HEK293 (cell line): ENCODE results near the gene CITED4.

Experiments used
- CTCF ChIA-PET: fragments of 350-600 bp; formaldehyde crosslinking; extraction: SDS; loops from one replicate; lab custom pipeline; 2021; ENCODE audit warnings: antibody characterized with exemption; lab: Yijun Ruan, JAX
- POLR2A ChIA-PET: fragments of 300-600 bp; formaldehyde crosslinking; extraction: SDS; loops from one replicate; lab custom pipeline; 2020; ENCODE audit warnings: antibody characterized with exemption, inconsistent platforms; lab: Yijun Ruan, JAX
- H3K27ac ChIP-seq: fragments of 200-500 bp; sonication (Bioruptor generic); 2 replicates; pipeline ENCODE4 v1.5.1; 2014; ENCODE audit warnings: low read depth, low read length, control low read depth, inconsistent platforms; ENCODE audit errors: extremely low read depth
- H3K36me3 ChIP-seq, 2 experiments: fragments of 200-500 bp in 1 of 2; sonication (Bioruptor generic) in 1 of 2; 1 replicate in 1 of 2; 2 replicates in 1 of 2; pipeline ENCODE4 v1.5.1; 2014 to 2017; ENCODE audit warnings: inconsistent platforms in 2 of 2, low read length in 2 of 2; ENCODE audit not compliant: control insufficient read depth in 2 of 2, insufficient read depth in 1 of 2
- H3K4me1 ChIP-seq: fragments of 200-500 bp; sonication (Bioruptor generic); 2 replicates; pipeline ENCODE4 v1.5.1; 2014; ENCODE audit warnings: mild to moderate bottlenecking, low read length, inconsistent platforms; ENCODE audit not compliant: control insufficient read depth, insufficient read depth
- H3K4me3 ChIP-seq: 2 replicates; pipeline ENCODE4 v1.5.1; 2011; ENCODE audit warnings: low read depth, mild to moderate bottlenecking, control low read depth, low read length, moderate library complexity
- H3K9me3 ChIP-seq: fragments of 200-500 bp; sonication (Bioruptor generic); 2 replicates; pipeline ENCODE4 v1.5.1; 2014; ENCODE audit warnings: low read depth, low read length, inconsistent platforms; ENCODE audit not compliant: control insufficient read depth, insufficient read depth
- ATF2 ChIP-seq: fragments of 450-650 bp; formaldehyde crosslinking; IDR thresholded peaks from 2 replicates; pipeline ENCODE4 v1.5.1; 2016; ENCODE audit warnings: missing biosample characterization, missing genetic modification characterization, low read depth
- BCL11A ChIP-seq: fragments of 450-650 bp; formaldehyde crosslinking; IDR thresholded peaks from 2 replicates; pipeline ENCODE4 v1.5.1; 2016; ENCODE audit warnings: low read depth, missing biosample characterization, missing genetic modification characterization
- EGR2 ChIP-seq: fragments of 450-650 bp; formaldehyde crosslinking; IDR thresholded peaks from 2 replicates; pipeline ENCODE4 v1.5.1; 2016; ENCODE audit warnings: low read depth, missing biosample characterization, missing genetic modification characterization
- KLF10 ChIP-seq: fragments of 450-650 bp; IDR thresholded peaks from 2 replicates; pipeline ENCODE4 v1.5.1; 2018; ENCODE audit warnings: missing biosample characterization, mild to moderate bottlenecking, missing genetic modification characterization
- KLF7 ChIP-seq: fragments of 450-650 bp; formaldehyde crosslinking; IDR thresholded peaks from 2 replicates; pipeline ENCODE4 v1.5.1; 2016; ENCODE audit warnings: missing biosample characterization, missing genetic modification characterization, borderline replicate concordance
- PRDM1 ChIP-seq: fragments of 450-650 bp; formaldehyde crosslinking; IDR thresholded peaks from 2 replicates; pipeline ENCODE4; 2016; ENCODE audit warnings: missing biosample characterization, missing genetic modification characterization
- SP2 ChIP-seq: fragments of 450-650 bp; formaldehyde crosslinking; IDR thresholded peaks from 2 replicates; pipeline ENCODE4 v1.5.1; 2016; ENCODE audit warnings: missing biosample characterization, missing genetic modification characterization
- SP7 ChIP-seq: fragments of 450-650 bp; formaldehyde crosslinking; IDR thresholded peaks from 2 replicates; pipeline ENCODE4 v1.5.1; 2016; ENCODE audit warnings: missing biosample characterization, missing genetic modification characterization
- ZBTB20 ChIP-seq: fragments of 450-650 bp; formaldehyde crosslinking; IDR thresholded peaks from 2 replicates; pipeline ENCODE4 v1.5.1; 2016; ENCODE audit warnings: missing biosample characterization, missing genetic modification characterization
- ZBTB21 ChIP-seq: fragments of 450-650 bp; formaldehyde crosslinking; IDR thresholded peaks from 2 replicates; pipeline ENCODE4 v1.5.1; 2017; ENCODE audit warnings: missing biosample characterization, missing genetic modification characterization
- ZBTB8A ChIP-seq: fragments of 450-650 bp; formaldehyde crosslinking; IDR thresholded peaks from 2 replicates; pipeline ENCODE4 v1.5.1; 2016; ENCODE audit warnings: missing biosample characterization, missing genetic modification characterization
- ZFP69B ChIP-seq: fragments of 450-650 bp; formaldehyde crosslinking; IDR thresholded peaks from 2 replicates; pipeline ENCODE4 v1.5.1; 2016; ENCODE audit warnings: missing biosample characterization, missing genetic modification characterization
- ZNF114 ChIP-seq: fragments of 450-650 bp; formaldehyde crosslinking; IDR thresholded peaks from 2 replicates; pipeline ENCODE4 v1.5.0; 2017; ENCODE audit warnings: missing biosample characterization, missing genetic modification characterization
- ZNF157 ChIP-seq: fragments of 450-650 bp; formaldehyde crosslinking; IDR thresholded peaks from 2 replicates; pipeline ENCODE4 v1.5.1; 2016; ENCODE audit warnings: missing biosample characterization, missing genetic modification characterization
- ZNF274 ChIP-seq, 2 experiments: fragments of 200-500 bp in 1 of 2; fragments of 450-650 bp in 1 of 2; sonication (Bioruptor generic) in 1 of 2; formaldehyde crosslinking in 1 of 2; IDR thresholded peaks; 2 replicates each; pipeline versions ENCODE4 v1.5.1 to v1.6.1; 2014 to 2016; ENCODE audit warnings: borderline replicate concordance in 1 of 2, inconsistent platforms in 1 of 2, low read length in 1 of 2, missing biosample characterization in 1 of 2, missing genetic modification characterization in 1 of 2
- ZNF280D ChIP-seq: fragments of 450-650 bp; formaldehyde crosslinking; IDR thresholded peaks from 2 replicates; pipeline ENCODE4 v1.5.1; 2016; ENCODE audit warnings: missing biosample characterization, missing genetic modification characterization
- ZNF350 ChIP-seq: fragments of 450-650 bp; formaldehyde crosslinking; IDR thresholded peaks from 2 replicates; pipeline ENCODE4 v1.5.0; 2017; ENCODE audit warnings: missing biosample characterization, mild to moderate bottlenecking, missing genetic modification characterization
- ZNF423 ChIP-seq: fragments of 450-650 bp; formaldehyde crosslinking; IDR thresholded peaks from 2 replicates; pipeline ENCODE4 v1.5.1; 2016; ENCODE audit warnings: missing biosample characterization, missing genetic modification characterization
- ZNF48 ChIP-seq: fragments of 450-650 bp; formaldehyde crosslinking; IDR thresholded peaks from 2 replicates; pipeline ENCODE4 v1.5.1; 2016; ENCODE audit warnings: missing biosample characterization, missing genetic modification characterization
- ZNF529 ChIP-seq: fragments of 450-650 bp; formaldehyde crosslinking; IDR thresholded peaks from 2 replicates; pipeline ENCODE4 v1.5.1; 2017; ENCODE audit warnings: missing genetic modification characterization, missing biosample characterization; ENCODE audit not compliant: insufficient replicate concordance
- ZNF548 ChIP-seq: fragments of 450-650 bp; formaldehyde crosslinking; IDR thresholded peaks from 2 replicates; pipeline ENCODE4 v1.5.1; 2016; ENCODE audit warnings: missing biosample characterization, missing genetic modification characterization
- ZNF610 ChIP-seq: fragments of 450-650 bp; formaldehyde crosslinking; IDR thresholded peaks from 2 replicates; pipeline ENCODE4 v1.5.1; 2016; ENCODE audit warnings: missing biosample characterization, missing genetic modification characterization, borderline replicate concordance
- ZNF776 ChIP-seq: fragments of 450-650 bp; formaldehyde crosslinking; IDR thresholded peaks from 2 replicates; pipeline ENCODE4 v1.5.0; 2017; ENCODE audit warnings: missing biosample characterization, missing genetic modification characterization, borderline replicate concordance
- ZNF837 ChIP-seq: fragments of 450-650 bp; formaldehyde crosslinking; IDR thresholded peaks from 2 replicates; pipeline ENCODE4 v1.5.1; 2016; ENCODE audit warnings: missing biosample characterization, missing genetic modification characterization
- ZSCAN23 ChIP-seq: fragments of 450-650 bp; formaldehyde crosslinking; IDR thresholded peaks from 2 replicates; pipeline ENCODE4 v1.5.1; 2016; ENCODE audit warnings: missing biosample characterization, missing genetic modification characterization
- TF ChIP-seq, protein P1 (sequence below): fragments of 450-650 bp; formaldehyde crosslinking; IDR thresholded peaks from 2 replicates; pipeline ENCODE4 v1.5.1; 2017; ENCODE audit warnings: missing biosample characterization, missing genetic modification characterization
- TF ChIP-seq, protein P2 (sequence below): fragments of 450-650 bp; formaldehyde crosslinking; IDR thresholded peaks from 2 replicates; pipeline ENCODE4 v1.5.1; 2017; ENCODE audit warnings: missing biosample characterization, missing genetic modification characterization
- TF ChIP-seq, protein P3 (sequence below): fragments of 450-650 bp; formaldehyde crosslinking; IDR thresholded peaks from 2 replicates; pipeline ENCODE4 v1.5.1; 2016; ENCODE audit warnings: missing biosample characterization, missing genetic modification characterization

Gene CITED4

DNA sequence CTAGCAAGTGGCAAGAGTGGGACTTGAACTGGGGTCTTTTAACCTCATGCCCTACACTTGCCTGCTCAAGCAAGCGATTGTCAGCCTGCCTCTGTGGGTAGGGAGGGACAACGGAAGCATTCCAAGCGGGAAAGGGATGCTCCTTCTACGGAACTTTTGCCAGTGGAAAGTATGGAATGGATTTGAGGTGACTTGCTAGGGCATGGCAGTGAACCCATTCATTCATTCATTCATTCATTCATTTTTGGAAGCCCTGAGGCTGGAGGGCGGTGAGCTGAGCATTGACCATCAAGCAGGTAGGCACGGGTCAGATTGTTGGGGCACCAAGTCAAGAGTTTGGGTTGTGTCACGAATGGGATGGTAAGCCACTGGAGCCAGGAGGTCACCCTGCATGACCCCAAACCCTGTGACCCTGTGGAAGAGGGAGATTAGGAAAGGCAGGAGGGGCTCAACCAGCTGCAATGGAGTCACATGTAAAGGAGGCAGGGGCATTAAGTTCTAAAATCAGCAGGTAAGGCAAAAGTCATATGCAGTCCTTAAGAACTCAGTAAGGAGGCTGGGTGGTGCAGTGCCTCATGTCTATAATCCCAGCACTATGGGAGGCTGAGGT, 11.8 kb upstream of the CITED4 start:
- H3K4me1 ChIP-seq: no peaks in the 10 kb centered on the region
- CTCF ChIA-PET: no interaction called here
- no peak overlapping the region for H3K27ac ChIP-seq
- no peaks in the 10 kb centered on the region for H3K36me3 ChIP-seq
- POLR2A ChIA-PET: no interaction called here
- H3K4me3 ChIP-seq: no peak overlapping the region
- no peaks in the 10 kb centered on the region for H3K9me3 ChIP-seq
- no peak for TF ChIP-seq ZNF274 (IDR thresholded peaks at IDR 0.05; ENCODE audit: low read length)
- TF ChIP-seq ZNF274 (tag by site-specific recombination; IDR thresholded peaks at IDR 0.05; ENCODE audit: borderline replicate concordance): no peak
- no peak for TF ChIP-seq ZNF548
- no peak for TF ChIP-seq EGR2 (tag by site-specific recombination)
- no peak for TF ChIP-seq ZNF114 (tag by site-specific recombination)
- TF ChIP-seq, protein P1, sequence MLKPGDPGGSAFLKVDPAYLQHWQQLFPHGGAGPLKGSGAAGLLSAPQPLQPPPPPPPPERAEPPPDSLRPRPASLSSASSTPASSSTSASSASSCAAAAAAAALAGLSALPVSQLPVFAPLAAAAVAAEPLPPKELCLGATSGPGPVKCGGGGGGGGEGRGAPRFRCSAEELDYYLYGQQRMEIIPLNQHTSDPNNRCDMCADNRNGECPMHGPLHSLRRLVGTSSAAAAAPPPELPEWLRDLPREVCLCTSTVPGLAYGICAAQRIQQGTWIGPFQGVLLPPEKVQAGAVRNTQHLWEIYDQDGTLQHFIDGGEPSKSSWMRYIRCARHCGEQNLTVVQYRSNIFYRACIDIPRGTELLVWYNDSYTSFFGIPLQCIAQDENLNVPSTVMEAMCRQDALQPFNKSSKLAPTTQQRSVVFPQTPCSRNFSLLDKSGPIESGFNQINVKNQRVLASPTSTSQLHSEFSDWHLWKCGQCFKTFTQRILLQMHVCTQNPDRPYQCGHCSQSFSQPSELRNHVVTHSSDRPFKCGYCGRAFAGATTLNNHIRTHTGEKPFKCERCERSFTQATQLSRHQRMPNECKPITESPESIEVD (tag by site-specific recombination): no peak
- TF ChIP-seq ATF2 (tag by site-specific recombination): no peak
- no peak for TF ChIP-seq ZFP69B (tag by site-specific recombination)
- TF ChIP-seq ZNF350 (tag by site-specific recombination): no peak
- no peak for TF ChIP-seq KLF10 (tag by site-specific recombination)
- TF ChIP-seq, protein P2, sequence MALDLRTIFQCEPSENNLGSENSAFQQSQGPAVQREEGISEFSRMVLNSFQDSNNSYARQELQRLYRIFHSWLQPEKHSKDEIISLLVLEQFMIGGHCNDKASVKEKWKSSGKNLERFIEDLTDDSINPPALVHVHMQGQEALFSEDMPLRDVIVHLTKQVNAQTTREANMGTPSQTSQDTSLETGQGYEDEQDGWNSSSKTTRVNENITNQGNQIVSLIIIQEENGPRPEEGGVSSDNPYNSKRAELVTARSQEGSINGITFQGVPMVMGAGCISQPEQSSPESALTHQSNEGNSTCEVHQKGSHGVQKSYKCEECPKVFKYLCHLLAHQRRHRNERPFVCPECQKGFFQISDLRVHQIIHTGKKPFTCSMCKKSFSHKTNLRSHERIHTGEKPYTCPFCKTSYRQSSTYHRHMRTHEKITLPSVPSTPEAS: no peak
- TF ChIP-seq ZBTB20: no peak
- TF ChIP-seq ZSCAN23 (tag by site-specific recombination): no peak
- TF ChIP-seq ZNF157 (tag by site-specific recombination): no peak
- no peak for TF ChIP-seq ZNF837 (tag by site-specific recombination)
- no peak for TF ChIP-seq SP2
- no peak for TF ChIP-seq ZNF776 (tag by site-specific recombination)
- no peak for TF ChIP-seq ZNF610 (tag by site-specific recombination)
- TF ChIP-seq BCL11A (tag by site-specific recombination): no peak
- TF ChIP-seq, all 188 proteins: peak for 0

DNA sequence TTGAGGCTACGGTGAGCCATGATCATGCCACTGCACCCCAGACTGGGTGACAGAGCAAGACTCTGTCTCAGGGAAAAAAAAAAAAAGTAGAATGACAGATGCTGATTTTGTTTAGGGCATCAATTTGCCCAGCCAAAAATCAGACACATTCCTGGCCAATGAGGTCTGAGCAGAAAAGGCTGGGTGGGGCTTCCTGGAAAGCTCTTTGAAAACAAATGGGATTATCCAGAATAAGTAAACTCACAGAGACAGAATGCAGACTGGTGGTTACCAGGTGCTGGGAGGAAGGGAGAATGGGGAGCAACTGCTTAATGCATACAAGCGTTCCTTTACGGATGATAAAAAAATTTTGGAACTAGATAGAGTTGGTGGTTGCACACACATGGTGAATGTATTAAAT, 10.1 kb upstream of the CITED4 start:
- Histone ChIP-seq H3K27ac (no peak overlapping the region), H3K36me3 (no peaks in the 10 kb centered on the region), H3K4me3 (no peak overlapping the region), H3K9me3 (no peaks in the 10 kb centered on the region), H3K4me1 (no peaks in the 10 kb centered on the region)
- ChIA-PET CTCF (interaction anchor here (0.6 to 3.8 kb wide), 4 partner anchors 23 to 107 kb away, joined by 3 to 17 read pairs (median 4); no protein-coding TSS in a partner anchor), POLR2A (interaction anchor here (1.2 kb wide), 1 partner anchor 10 kb away, joined by 4 read pairs; the partner anchor contains the start of gene CITED4)
- TF ChIP-seq SP7 (tag by site-specific recombination) (no peak), ZBTB21 (tag by site-specific recombination) (no peak), KLF7 (tag by site-specific recombination) (no peak), ZNF423 (tag by site-specific recombination) (no peak), ZNF529 (tag by site-specific recombination) (no peak), ZBTB8A (tag by site-specific recombination) (no peak), ZNF48 (tag by site-specific recombination) (no peak), ZNF280D (tag by site-specific recombination) (no peak), PRDM1 (tag by site-specific recombination) (no peak)
- TF ChIP-seq, protein P3, sequence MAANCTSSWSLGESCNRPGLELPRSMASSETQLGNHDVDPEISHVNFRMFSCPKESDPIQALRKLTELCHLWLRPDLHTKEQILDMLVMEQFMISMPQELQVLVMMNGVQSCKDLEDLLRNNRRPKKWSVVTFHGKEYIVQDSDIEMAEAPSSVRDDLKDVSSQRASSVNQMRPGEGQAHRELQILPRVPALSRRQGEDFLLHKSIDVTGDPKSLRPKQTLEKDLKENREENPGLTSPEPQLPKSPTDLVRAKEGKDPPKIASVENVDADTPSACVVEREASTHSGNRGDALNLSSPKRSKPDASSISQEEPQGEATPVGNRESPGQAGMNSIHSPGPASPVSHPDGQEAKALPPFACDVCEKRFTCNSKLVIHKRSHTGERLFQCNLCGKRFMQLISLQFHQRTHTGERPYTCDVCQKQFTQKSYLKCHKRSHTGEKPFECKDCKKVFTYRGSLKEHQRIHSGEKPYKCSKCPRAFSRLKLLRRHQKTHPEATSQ (tag by site-specific recombination): no peak
